Measurements from ENCODE around the gene CLNK. TPM values are rescaled to one million over a fixed set of nuclear protein-coding genes. Genes with fewer than 3 reads are reported as not detected.

The CLNK gene
- polyA plus RNA-seq, 4 donors = 0.56 to 0.85 (median 0.77) TPM

- DNase-seq (ENCODE audit: low read depth in 4 of 4, low spot score in 3 of 4) = peak; percentile 57 to 78 (median 58)
These were observed 223.3 kb downstream of the CLNK start for GRCh38 chr4:10461091-10461849.

GRCh38 chr4:10460313-10461047 is 224.1 kb downstream of the CLNK start:
- DNase-seq (ENCODE audit: low read depth in 4 of 4, low spot score in 3 of 4) = no peak

- no peak for DNase-seq (ENCODE audit: low read depth in 4 of 4, low spot score in 3 of 4)
These were observed 225.3 kb downstream of the CLNK start for GRCh38 chr4:10459305-10459704.

GRCh38 chr4:10458177-10458576 is 226.4 kb downstream of the CLNK start:
- DNase-seq (ENCODE audit: low read depth in 4 of 4, low spot score in 3 of 4) = no peak

- DNase-seq (ENCODE audit: low read depth in 4 of 4, low spot score in 3 of 4) = peak; percentile 61 to 63 (median 62)
These were observed 227.2 kb downstream of the CLNK start, which contains the start of gene ZNF518B for GRCh38 chr4:10457255-10457801. Gene ZNF518B, minus strand, starts transcription at chr4:10457426. Its CDS starts 11,098 bp downstream, at chr4:10446328.

GRCh38 chr4:10456595-10457254 is 227.8 kb downstream of the CLNK start:
- peak; percentile 32 to 44 (median 34) for DNase-seq (ENCODE audit: low read depth in 4 of 4, low spot score in 3 of 4)

- no peak for DNase-seq (ENCODE audit: low read depth in 4 of 4, low spot score in 3 of 4)
These were observed 228.3 kb downstream of the CLNK start for GRCh38 chr4:10456260-10456594.

- DNase-seq (ENCODE audit: low read depth in 4 of 4, low spot score in 3 of 4) = no peak
These were observed 229.4 kb downstream of the CLNK start for GRCh38 chr4:10455133-10455532.

- no peak for DNase-seq (ENCODE audit: low read depth in 4 of 4, low spot score in 3 of 4)
These were observed 229.8 kb downstream of the CLNK start for GRCh38 chr4:10454726-10455125.

- no peak for DNase-seq (ENCODE audit: low read depth in 4 of 4, low spot score in 3 of 4)
These were observed 230.4 kb downstream of the CLNK start for GRCh38 chr4:10454121-10454520.

- no peak for DNase-seq (ENCODE audit: low read depth in 4 of 4, low spot score in 3 of 4)
These were observed 235.6 kb downstream of the CLNK start for GRCh38 chr4:10448991-10449390.

- DNase-seq (ENCODE audit: low read depth in 4 of 4, low spot score in 3 of 4) = no peak
These were observed 241.6 kb downstream of the CLNK start for GRCh38 chr4:10442976-10443375.

GRCh38 chr4:10441512-10441911 is 243.1 kb downstream of the CLNK start:
- DNase-seq (ENCODE audit: low read depth in 4 of 4, low spot score in 3 of 4) = no peak

GRCh38 chr4:10438924-10439323 is 245.6 kb downstream of the CLNK start:
- DNase-seq (ENCODE audit: low read depth in 4 of 4, low spot score in 3 of 4) = no peak

GRCh38 chr4:10437735-10438134 is 246.8 kb downstream of the CLNK start:
- no peak for DNase-seq (ENCODE audit: low read depth in 4 of 4, low spot score in 3 of 4)

Other genes starting within 250 kb of the CLNK start
- 10 to 100 TPM; 25.9 to 34.8 (median 32.4) TPM for gene ZNF518B, start 227.3 kb downstream of the CLNK start, polyA plus RNA-seq (ENCODE audit: insufficient read length in 4 of 4)